ENCODE measurements around the gene MPRIP.

DNA sequence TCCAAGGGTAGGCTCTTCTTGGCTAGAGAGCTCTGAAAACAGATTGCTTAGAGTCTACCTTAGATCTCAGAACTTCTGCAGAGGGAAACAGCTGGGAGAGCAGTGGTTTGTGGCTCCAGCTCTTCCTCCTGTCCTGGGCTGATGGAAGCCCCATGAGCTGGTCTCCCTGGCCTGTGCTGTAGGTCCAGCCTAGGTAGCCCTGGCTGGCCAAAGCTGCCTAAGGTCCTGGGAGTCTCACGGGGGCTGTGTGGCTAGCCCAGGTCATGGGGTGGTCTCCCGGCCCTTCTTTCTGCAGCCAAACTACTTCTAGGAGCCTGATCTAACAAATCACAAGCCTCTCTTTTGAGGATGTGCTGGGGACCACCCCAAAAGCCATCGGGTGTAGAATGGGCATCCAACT is 75.7 kb downstream of the MPRIP start:
- TF ChIP-seq, protein P1, sequence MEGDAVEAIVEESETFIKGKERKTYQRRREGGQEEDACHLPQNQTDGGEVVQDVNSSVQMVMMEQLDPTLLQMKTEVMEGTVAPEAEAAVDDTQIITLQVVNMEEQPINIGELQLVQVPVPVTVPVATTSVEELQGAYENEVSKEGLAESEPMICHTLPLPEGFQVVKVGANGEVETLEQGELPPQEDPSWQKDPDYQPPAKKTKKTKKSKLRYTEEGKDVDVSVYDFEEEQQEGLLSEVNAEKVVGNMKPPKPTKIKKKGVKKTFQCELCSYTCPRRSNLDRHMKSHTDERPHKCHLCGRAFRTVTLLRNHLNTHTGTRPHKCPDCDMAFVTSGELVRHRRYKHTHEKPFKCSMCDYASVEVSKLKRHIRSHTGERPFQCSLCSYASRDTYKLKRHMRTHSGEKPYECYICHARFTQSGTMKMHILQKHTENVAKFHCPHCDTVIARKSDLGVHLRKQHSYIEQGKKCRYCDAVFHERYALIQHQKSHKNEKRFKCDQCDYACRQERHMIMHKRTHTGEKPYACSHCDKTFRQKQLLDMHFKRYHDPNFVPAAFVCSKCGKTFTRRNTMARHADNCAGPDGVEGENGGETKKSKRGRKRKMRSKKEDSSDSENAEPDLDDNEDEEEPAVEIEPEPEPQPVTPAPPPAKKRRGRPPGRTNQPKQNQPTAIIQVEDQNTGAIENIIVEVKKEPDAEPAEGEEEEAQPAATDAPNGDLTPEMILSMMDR (IDR thresholded peaks at IDR 0.05 in 2 of 3, conservative IDR thresholded peaks at IDR 0.05 in 1 of 3; ENCODE audit: borderline replicate concordance in 1 of 3, insufficient read depth in 1 of 3, low read depth in 2 of 3, low read length in 2 of 3), result no peak
- TF ChIP-seq CBX3 (IDR thresholded peaks at IDR 0.05; ENCODE audit: low read depth), result no peak
- TF ChIP-seq POLR2A (IDR thresholded peaks at IDR 0.05; ENCODE audit: borderline replicate concordance, extremely low read depth, insufficient read depth, insufficient read length), result no peak
- TF ChIP-seq RAD21 (IDR thresholded peaks at IDR 0.05; ENCODE audit: low read depth), result no peak
- TF ChIP-seq SRF (IDR thresholded peaks at IDR 0.05; ENCODE audit: low read depth), result no peak
- TF ChIP-seq ELF1 (IDR thresholded peaks at IDR 0.05; ENCODE audit: borderline replicate concordance, low read depth), result no peak
- TF ChIP-seq, protein P2, sequence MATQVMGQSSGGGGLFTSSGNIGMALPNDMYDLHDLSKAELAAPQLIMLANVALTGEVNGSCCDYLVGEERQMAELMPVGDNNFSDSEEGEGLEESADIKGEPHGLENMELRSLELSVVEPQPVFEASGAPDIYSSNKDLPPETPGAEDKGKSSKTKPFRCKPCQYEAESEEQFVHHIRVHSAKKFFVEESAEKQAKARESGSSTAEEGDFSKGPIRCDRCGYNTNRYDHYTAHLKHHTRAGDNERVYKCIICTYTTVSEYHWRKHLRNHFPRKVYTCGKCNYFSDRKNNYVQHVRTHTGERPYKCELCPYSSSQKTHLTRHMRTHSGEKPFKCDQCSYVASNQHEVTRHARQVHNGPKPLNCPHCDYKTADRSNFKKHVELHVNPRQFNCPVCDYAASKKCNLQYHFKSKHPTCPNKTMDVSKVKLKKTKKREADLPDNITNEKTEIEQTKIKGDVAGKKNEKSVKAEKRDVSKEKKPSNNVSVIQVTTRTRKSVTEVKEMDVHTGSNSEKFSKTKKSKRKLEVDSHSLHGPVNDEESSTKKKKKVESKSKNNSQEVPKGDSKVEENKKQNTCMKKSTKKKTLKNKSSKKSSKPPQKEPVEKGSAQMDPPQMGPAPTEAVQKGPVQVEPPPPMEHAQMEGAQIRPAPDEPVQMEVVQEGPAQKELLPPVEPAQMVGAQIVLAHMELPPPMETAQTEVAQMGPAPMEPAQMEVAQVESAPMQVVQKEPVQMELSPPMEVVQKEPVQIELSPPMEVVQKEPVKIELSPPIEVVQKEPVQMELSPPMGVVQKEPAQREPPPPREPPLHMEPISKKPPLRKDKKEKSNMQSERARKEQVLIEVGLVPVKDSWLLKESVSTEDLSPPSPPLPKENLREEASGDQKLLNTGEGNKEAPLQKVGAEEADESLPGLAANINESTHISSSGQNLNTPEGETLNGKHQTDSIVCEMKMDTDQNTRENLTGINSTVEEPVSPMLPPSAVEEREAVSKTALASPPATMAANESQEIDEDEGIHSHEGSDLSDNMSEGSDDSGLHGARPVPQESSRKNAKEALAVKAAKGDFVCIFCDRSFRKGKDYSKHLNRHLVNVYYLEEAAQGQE (IDR thresholded peaks at IDR 0.05; ENCODE audit: low read depth), result no peak
- no peak for TF ChIP-seq POLR2AphosphoS5 (IDR thresholded peaks at IDR 0.05; ENCODE audit: low read depth, low read length)
- no peak for TF ChIP-seq SIN3A (IDR thresholded peaks at IDR 0.05; ENCODE audit: low read depth)
- no peak for TF ChIP-seq CEBPB (IDR thresholded peaks at IDR 0.05; ENCODE audit: low read depth)
